NT2/D1 (cell line): ENCODE results near the gene OSBPL7.

Experiments
- YY1 ChIP-seq: IDR thresholded peaks from 2 replicates; pipeline ENCODE4 v1.6.1; 2011; ENCODE audit not compliant: insufficient read length, insufficient read depth
- ZNF274 ChIP-seq: IDR thresholded peaks from 2 replicates; pipeline ENCODE4 v1.6.1; 2011; ENCODE audit warnings: mild to moderate bottlenecking, low read depth, low read length

- TF ChIP-seq ZNF274 (no peak), YY1 (no peak)
Observed at GRCh38 chr17:47838636-47839035, 17.0 kb upstream of the OSBPL7 start.
